HepG2 (cell line): ENCODE data around the gene PIK3C2B. TPM values are rescaled to one million over a fixed set of nuclear protein-coding genes. Genes with fewer than 3 reads are reported as not detected.
A peak's percentile ranks its signal among the peaks of the same experiment; 100 is the strongest.

Source experiments
- ELF4 ChIP-seq: sonication (generic); formaldehyde crosslinking; IDR thresholded peaks from 2 replicates; pipeline ENCODE4 v1.5.0; 2020; ENCODE audit warnings: missing genetic modification reagents, mild to moderate bottlenecking, moderate library complexity, borderline replicate concordance
- FOXO4 ChIP-seq: sonication (generic); formaldehyde crosslinking; conservative IDR thresholded peaks from 2 replicates; pipeline ENCODE4 v1.8.1; 2023; ENCODE audit warnings: missing genetic modification reagents
- HES4 ChIP-seq: sonication (generic); formaldehyde crosslinking; IDR thresholded peaks from 2 replicates; pipeline ENCODE4 v1.9.0; 2021; ENCODE audit warnings: mild to moderate bottlenecking, missing genetic modification reagents, borderline replicate concordance
- HOXA3 ChIP-seq: sonication (generic); formaldehyde crosslinking; IDR thresholded peaks from 2 replicates; pipeline ENCODE4 v1.5.0; 2020; ENCODE audit warnings: missing genetic modification reagents
- JUNB ChIP-seq: sonication (generic); formaldehyde crosslinking; IDR thresholded peaks from 2 replicates; pipeline ENCODE4 v1.8.0; 2022; ENCODE audit warnings: missing genetic modification reagents, mild to moderate bottlenecking, borderline replicate concordance
- PAF1 ChIP-seq: IDR thresholded peaks from 2 replicates; pipeline ENCODE4 v1.6.1; 2016; ENCODE audit warnings: missing genetic modification reagents, missing compliant biosample characterization
- RXRA ChIP-seq: sonication (generic); formaldehyde crosslinking; IDR thresholded peaks from 2 replicates; pipeline ENCODE4 v1.5.1; 2020; ENCODE audit warnings: missing genetic modification reagents
- SKI ChIP-seq: fragments of 450-650 bp; IDR thresholded peaks from one replicate; pipeline ENCODE4 v1.6.1; 2018; ENCODE audit warnings: mild to moderate bottlenecking; ENCODE audit not compliant: partially characterized antibody
- SMAD9 ChIP-seq: sonication (generic); formaldehyde crosslinking; IDR thresholded peaks from 2 replicates; pipeline ENCODE4 v1.5.1; 2020; ENCODE audit warnings: mild to moderate bottlenecking, missing genetic modification reagents
- TBX3 ChIP-seq: fragments of 450-650 bp; IDR thresholded peaks from 2 replicates; pipeline ENCODE4 v1.6.1; 2017; ENCODE audit warnings: antibody characterized with exemption, mild to moderate bottlenecking, inconsistent platforms, borderline replicate concordance
- THAP8 ChIP-seq: sonication (generic); formaldehyde crosslinking; IDR thresholded peaks from 2 replicates; pipeline ENCODE4 v1.5.1; 2020; ENCODE audit warnings: missing genetic modification reagents, mild to moderate bottlenecking, borderline replicate concordance
- U2AF1 ChIP-seq: fragments of 200-400 bp; formaldehyde crosslinking; optimal IDR thresholded peaks from 2 replicates; pipeline ENCODE3; 2017; ENCODE audit warnings: mild to moderate bottlenecking, low read depth, low read length
- ZBTB34 ChIP-seq: sonication (generic); formaldehyde crosslinking; IDR thresholded peaks from 2 replicates; pipeline ENCODE4 v1.8.0; 2022; ENCODE audit warnings: mild to moderate bottlenecking, missing genetic modification reagents
- ZEB1 ChIP-seq: IDR thresholded peaks from 2 replicates; pipeline ENCODE4 v1.6.1; 2012; ENCODE audit warnings: mild to moderate bottlenecking, low read depth, inconsistent platforms; ENCODE audit not compliant: insufficient replicate concordance
- ZFP1 ChIP-seq: IDR thresholded peaks from 2 replicates; pipeline ENCODE4 v1.6.1; 2016
- ZFY ChIP-seq: sonication (generic); formaldehyde crosslinking; IDR thresholded peaks from 2 replicates; pipeline ENCODE4 v1.4.0; 2020; ENCODE audit warnings: missing genetic modification reagents
- ZNF441 ChIP-seq: sonication (generic); formaldehyde crosslinking; IDR thresholded peaks from 2 replicates; pipeline ENCODE4 v1.7.0; 2021; ENCODE audit warnings: missing genetic modification reagents, borderline replicate concordance
- ZNF501 ChIP-seq: sonication (generic); formaldehyde crosslinking; IDR thresholded peaks from 2 replicates; pipeline ENCODE4 v1.5.1; 2020; ENCODE audit warnings: mild to moderate bottlenecking, moderate library complexity, missing genetic modification reagents
- ZNF646 ChIP-seq: sonication (generic); formaldehyde crosslinking; IDR thresholded peaks from 2 replicates; pipeline ENCODE4 v1.9.0; 2021; ENCODE audit warnings: mild to moderate bottlenecking, missing genetic modification reagents
- ZNF713 ChIP-seq: sonication (generic); formaldehyde crosslinking; IDR thresholded peaks from 2 replicates; pipeline ENCODE4 v1.4.0; 2020; ENCODE audit warnings: mild to moderate bottlenecking, missing genetic modification reagents
- polyA plus RNA-seq, 8 experiments: library from polyadenylated mRNA; depleted of rRNA in 3 of 8; stranded (reverse) in 7 of 8; unstranded in 1 of 8; fragments of >200 nt; fragmentation: Illumina TruSeq in 4 of 8; extraction: Trizol in 4 of 8; gene quantifications; 2 replicates each; pipeline versions ENCODE4 v1.2.1 to v1.2.3, GENCODE V29; 2011 to 2016; ENCODE audit warnings: low read depth in 4 of 8, missing spikeins in 1 of 8, mixed read lengths in 1 of 8; ENCODE audit not compliant: insufficient read depth in 1 of 8
- total RNA-seq, 5 experiments: library from RNA; depleted of rRNA; stranded (reverse); fragments of >200 nt; fragmentation: Illumina TruSeq; extraction: Trizol; gene quantifications; 2 replicates each; pipeline ENCODE4 v1.2.3, GENCODE V29; 2016; ENCODE audit warnings: low read depth in 1 of 5

PIK3C2B gene
- total and polyA plus RNA-seq, 2 of the 13 experiments (the other 11 are each of a cell fraction or from before 2014, with no cell fraction given) = 3.4 to 4.5 TPM

- TF ChIP-seq ZNF646 (CRISPR knock-in tag) (no peak), ZFP1 (CRISPR knock-in tag) (no peak), ZNF501 (peak; percentile 61; the same call in 1 of the 2 replicates), ZEB1 (no peak), RXRA (CRISPR knock-in tag) (peak; percentile 73), ZFY (CRISPR knock-in tag) (peak; percentile 68), PAF1 (CRISPR knock-in tag) (no peak), SMAD9 (CRISPR knock-in tag) (no peak), JUNB (CRISPR knock-in tag) (no peak), HOXA3 (CRISPR knock-in tag) (peak; percentile 81), HES4 (CRISPR knock-in tag) (0 out of 2 replicates have a peak, but pooled peaks have one; percentile 48), ZBTB34 (CRISPR knock-in tag) (peak; percentile 50; the same call in 1 of the 2 replicates), SKI (peak; percentile 69), THAP8 (CRISPR knock-in tag) (no peak), ZNF713 (CRISPR knock-in tag) (no peak), TBX3 (0 out of 2 replicates have a peak, but pooled peaks have one; percentile 14), U2AF1 (no peak), ELF4 (no peak), ZNF441 (CRISPR knock-in tag) (0 out of 2 replicates have a peak, but pooled peaks have one; percentile 40), FOXO4 (CRISPR knock-in tag) (no peak)
These were observed at the start of gene PIK3C2B (continued) for GRCh38 chr1:204494281-204495077.
